ENCODE data around the gene CD5L. TPM values are rescaled to one million over a fixed set of nuclear protein-coding genes. Genes with fewer than 3 reads are reported as not detected.

CD5L gene
- total and polyA plus RNA-seq, 9 of the 15 experiments (the other 6 are each of a cell fraction or from before 2014, with no cell fraction given): not detected

- in situ Hi-C loops (cut with MboI): no loop called here
- Histone ChIP-seq H3K36me3 (ENCODE audit: control insufficient read depth, insufficient read depth, low read length) (no peaks in the 10 kb centered on the region), H3K9me1 (ENCODE audit: control insufficient read depth, insufficient read depth, low read length) (no peaks in the 10 kb centered on the region), H3K27ac (ENCODE audit: extremely low read depth, low read depth, low read length) (no peak overlapping the region), H2AFZ (ENCODE audit: low read depth, low read length) (no peak overlapping the region), H4K20me1 (replicated peaks; ENCODE audit: control insufficient read depth, insufficient read depth, low read length) (no peaks in the 10 kb centered on the region), H3K79me2 (ENCODE audit: control insufficient read depth, insufficient read depth, low read length) (no peaks in the 10 kb centered on the region), H3K4me3 (no peak overlapping the region), H3K4me1 (replicated peaks in 1 of 2; ENCODE audit: control insufficient read depth in 2 of 2, insufficient read depth in 2 of 2, low read length in 2 of 2) (no peaks in the 10 kb centered on the region), H3K4me2 (ENCODE audit: insufficient read depth, low read length) (no peak overlapping the region), H3K9me3 (replicated peaks; ENCODE audit: control insufficient read depth, insufficient read depth, low read depth, low read length) (no peaks in the 10 kb centered on the region), H3K9ac (ENCODE audit: insufficient read depth in 1 of 2, low read depth in 2 of 2, low read length in 2 of 2) (no peak overlapping the region), H3K27me3 (ENCODE audit: control insufficient read depth in 2 of 2, insufficient read depth in 2 of 2, low read length in 2 of 2) (no peaks in the 10 kb centered on the region)
- no TSS peak for BruUV-seq (replicated peaks)
- FAIRE-seq (no peak), DNase-seq (ENCODE audit: extremely low read depth in 1 of 4, low spot score in 3 of 4) (no peak), ATAC-seq (no peak)
- ChIA-PET POLR2A (interaction anchor here (1.2 kb wide), 1 partner anchor 8 kb away, joined by 5 read pairs; no protein-coding TSS in a partner anchor), CTCF (ENCODE audit: low intra/inter-chr PET ratio) (no interaction called here)
- TF ChIP-seq ZNF785 (CRISPR knock-in tag; IDR thresholded peaks at IDR 0.05): no peak
- 0 out of 2 replicates have a peak, but pooled peaks have one; percentile 12 for TF ChIP-seq MAFG (tag; conservative IDR thresholded peaks at IDR 0.05)
- no peak for TF ChIP-seq SP2 (IDR thresholded peaks at IDR 0.05; ENCODE audit: extremely low read depth, low read depth, low read length, poor library complexity, severe bottlenecking)
- no peak for TF ChIP-seq HMGXB4 (CRISPR knock-in tag; IDR thresholded peaks at IDR 0.05)
- no peak for TF ChIP-seq SP1 (CRISPR knock-in tag; IDR thresholded peaks at IDR 0.05)
- TF ChIP-seq ZNF766 (CRISPR knock-in tag; conservative IDR thresholded peaks at IDR 0.05): no peak
- WGBS (ENCODE audit: insufficient coverage, low coverage, missing lambda C conversion rate): 0% methylated on average over 4 of the region's 4 CpGs
- intact Hi-C loops (cut with micrococcal nuclease): no loop called here
Measured at GRCh38 chr1:157844089-157844830, 2.7 kb upstream of the CD5L start.

All from K562 (cell line).